Esophagus muscularis mucosa (tissue), 4 donors: Measurements from ENCODE around the gene BTBD7. TPM values are rescaled to one million over a fixed set of nuclear protein-coding genes. Genes with fewer than 3 reads are reported as not detected.

ENCODE experiments used
- DNase-seq: peaks from one replicate; pipeline ENCODE4 v3.0.0-alpha.2; 2017; ENCODE audit errors: extremely low spot score
- H3K27ac ChIP-seq, 4 donors: fragments of 200-600 bp; sonication (generic); replicated peaks in 1 of 4; 1 replicate in 3 of 4; 2 replicates in 1 of 4; pipeline ENCODE4 v1.5.1; 2016 to 2019; ENCODE audit warnings: mild to moderate bottlenecking in 1 of 4
- H3K27me3 ChIP-seq, 4 donors: fragments of 200-600 bp; sonication (generic); one replicate each; pipeline versions ENCODE4 v1.5.1 to v1.6.0; 2016 to 2019
- H3K36me3 ChIP-seq, 4 donors: fragments of 200-600 bp; sonication (generic); one replicate each; pipeline ENCODE4 v1.5.1; 2016 to 2019
- H3K4me1 ChIP-seq, 4 donors: fragments of 200-600 bp; sonication (generic); one replicate each; pipeline ENCODE4 v1.5.1; 2016 to 2019
- H3K4me3 ChIP-seq, 4 donors: fragments of 200-600 bp; sonication (generic); 1 replicate in 2 of 4; 2 replicates in 2 of 4; pipeline ENCODE4 v1.5.1; 2016 to 2019; ENCODE audit warnings: mild to moderate bottlenecking in 4 of 4, moderate library complexity in 1 of 4
- H3K9me3 ChIP-seq, 4 donors: fragments of 200-600 bp; sonication (generic); 1 replicate in 3 of 4; 2 replicates in 1 of 4; pipeline ENCODE4 v1.5.1; 2016 to 2019
- EP300 ChIP-seq: sonication (generic); formaldehyde crosslinking; IDR thresholded peaks from one replicate; pipeline ENCODE4 v1.6.1; 2017; ENCODE audit warnings: antibody characterized with exemption
- POLR2A ChIP-seq: fragments of 450-650 bp; IDR thresholded peaks from one replicate; pipeline ENCODE4 v1.6.1; 2017; ENCODE audit warnings: antibody characterized with exemption, moderate library complexity, mild to moderate bottlenecking, low read depth
- POLR2AphosphoS5 ChIP-seq, 2 donors: sonication (generic); formaldehyde crosslinking; IDR thresholded peaks; one replicate each; pipeline ENCODE4 v1.6.1; 2017; ENCODE audit warnings: antibody characterized with exemption in 2 of 2
- WGBS: methylation state at CpG from one replicate; pipeline ENCODE4 v1.1.5; 2018; 5-methylcytosine and 5-hydroxymethylcytosine counted together
- intact Hi-C: fragments of 100-400 bp; cut with DNase I; formaldehyde crosslinking; loops from one replicate; pipeline ENCODE4 v1.15.1; 2023
- total RNA-seq, 4 donors: library from RNA; depleted of rRNA; stranded (reverse); fragments of >200 nt; gene quantifications; one replicate each; pipeline versions ENCODE4 v1.1.0 to v1.2.1, GENCODE V29; 2016
- TF ChIP-seq, protein P1 (sequence below), 3 experiments: fragments of 200-600 bp in 2 of 3; fragments of 450-650 bp in 1 of 3; sonication (generic) in 2 of 3; IDR thresholded peaks; one replicate each; pipeline ENCODE4 v1.5.1; 2017 to 2019; ENCODE audit warnings: antibody characterized with exemption in 3 of 3, mild to moderate bottlenecking in 2 of 3, moderate library complexity in 1 of 3

Gene BTBD7
- total RNA-seq, 4 donors from 2014 or later: 28.8 to 35.7 (median 30.1) TPM

DNA sequence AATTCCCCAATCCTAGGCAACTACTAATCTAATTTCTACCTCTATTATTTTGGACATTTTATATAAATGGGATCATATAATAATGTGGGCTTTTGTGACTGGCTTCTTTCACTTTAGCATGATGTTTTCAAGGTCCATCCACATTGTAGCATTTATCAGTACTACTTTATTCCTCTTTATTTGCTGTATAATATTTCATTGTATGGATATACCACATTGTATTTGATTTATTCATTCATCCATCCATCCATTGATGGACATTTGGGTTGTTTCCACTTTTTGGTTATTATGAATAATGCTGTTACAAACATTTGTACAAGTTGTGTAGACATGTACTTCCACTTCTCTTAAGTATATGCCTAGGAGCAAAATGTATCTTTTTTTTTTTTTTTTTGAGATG lies 17.3 kb downstream of the BTBD7 start:
- TF ChIP-seq EP300: no peak
- TF ChIP-seq POLR2AphosphoS5 (IDR thresholded peaks at IDR 0.05): no peak
- TF ChIP-seq, protein P1, sequence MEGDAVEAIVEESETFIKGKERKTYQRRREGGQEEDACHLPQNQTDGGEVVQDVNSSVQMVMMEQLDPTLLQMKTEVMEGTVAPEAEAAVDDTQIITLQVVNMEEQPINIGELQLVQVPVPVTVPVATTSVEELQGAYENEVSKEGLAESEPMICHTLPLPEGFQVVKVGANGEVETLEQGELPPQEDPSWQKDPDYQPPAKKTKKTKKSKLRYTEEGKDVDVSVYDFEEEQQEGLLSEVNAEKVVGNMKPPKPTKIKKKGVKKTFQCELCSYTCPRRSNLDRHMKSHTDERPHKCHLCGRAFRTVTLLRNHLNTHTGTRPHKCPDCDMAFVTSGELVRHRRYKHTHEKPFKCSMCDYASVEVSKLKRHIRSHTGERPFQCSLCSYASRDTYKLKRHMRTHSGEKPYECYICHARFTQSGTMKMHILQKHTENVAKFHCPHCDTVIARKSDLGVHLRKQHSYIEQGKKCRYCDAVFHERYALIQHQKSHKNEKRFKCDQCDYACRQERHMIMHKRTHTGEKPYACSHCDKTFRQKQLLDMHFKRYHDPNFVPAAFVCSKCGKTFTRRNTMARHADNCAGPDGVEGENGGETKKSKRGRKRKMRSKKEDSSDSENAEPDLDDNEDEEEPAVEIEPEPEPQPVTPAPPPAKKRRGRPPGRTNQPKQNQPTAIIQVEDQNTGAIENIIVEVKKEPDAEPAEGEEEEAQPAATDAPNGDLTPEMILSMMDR (IDR thresholded peaks at IDR 0.05): no peak
- TF ChIP-seq POLR2A: no peak
- intact Hi-C loops: no loop called here
- Histone ChIP-seq H3K4me3 (no peak overlapping the region), H3K36me3 (no peaks in the 10 kb centered on the region), H3K27ac (no peak overlapping the region), H3K4me1 (peaks cover 14 to 53% (median 50%) of the 10 kb centered on the region in 4 donors), H3K27me3 (no peaks in the 10 kb centered on the region), H3K9me3 (no peaks in the 10 kb centered on the region)
- DNase-seq: no peak

DNA sequence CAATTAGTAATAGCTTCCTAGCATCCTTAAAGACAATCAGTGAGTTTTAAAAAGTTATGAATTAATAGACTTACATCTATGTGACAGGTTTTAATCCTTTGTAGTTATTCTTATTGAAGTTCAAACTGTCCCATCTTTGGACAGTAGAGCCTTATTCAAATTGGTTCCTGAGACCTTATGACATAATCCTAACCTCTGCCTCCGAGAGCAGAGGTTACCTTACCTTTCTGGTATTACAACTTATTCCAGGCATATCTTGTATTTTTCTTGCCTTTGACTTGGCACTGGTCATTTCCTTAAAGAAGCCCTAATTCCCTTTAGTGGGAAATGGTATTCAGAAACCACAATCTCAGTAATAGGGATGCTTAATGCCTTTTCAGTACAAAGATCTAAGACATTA lies 21.8 kb downstream of the BTBD7 start:
- Histone ChIP-seq H3K4me3 (no peak overlapping the region), H3K27me3 (no peaks in the 10 kb centered on the region), H3K36me3 (no peaks in the 10 kb centered on the region), H3K4me1 (peaks cover 12 to 55% (median 25%) of the 10 kb centered on the region in 4 donors), H3K9me3 (no peaks in the 10 kb centered on the region), H3K27ac (no peak overlapping the region)
- TF ChIP-seq POLR2AphosphoS5 (IDR thresholded peaks at IDR 0.05): no peak
- TF ChIP-seq EP300: no peak
- no peak for TF ChIP-seq POLR2A
- TF ChIP-seq, protein P1 (IDR thresholded peaks at IDR 0.05): no peak
- no peak for DNase-seq
- WGBS: 89% methylated on average over 1 of the region's 1 CpG
- intact Hi-C loops: no loop called here

DNA sequence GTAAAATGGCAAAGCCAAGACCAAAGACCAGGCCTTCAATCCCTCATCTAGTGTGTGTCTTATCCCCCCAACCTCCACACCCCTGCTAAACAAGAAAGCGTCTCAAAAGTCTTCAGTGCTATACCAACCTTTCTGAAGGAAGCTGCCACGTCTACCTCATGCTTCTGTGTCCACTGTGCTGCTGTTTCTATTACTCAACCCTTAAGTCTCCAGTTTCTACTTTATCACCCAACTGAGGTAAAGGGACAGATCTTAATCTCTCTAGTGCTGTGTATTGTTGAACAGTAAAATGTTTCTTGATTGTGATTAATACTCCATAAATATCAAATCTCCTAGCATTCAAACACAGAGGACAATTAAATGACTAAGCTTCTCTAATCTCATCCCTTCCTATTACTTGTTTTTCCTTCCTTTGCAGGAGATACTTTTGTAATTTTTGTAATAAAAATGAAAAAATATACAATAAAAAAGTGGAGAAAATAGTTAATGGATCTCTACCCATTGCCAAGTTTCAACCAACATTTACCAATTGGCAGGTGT lies 23.3 kb downstream of the BTBD7 start:
- H3K4me1 ChIP-seq: peaks cover 12 to 70% (median 34%) of the 10 kb centered on the region in 4 donors
- 91% methylated on average over 2 of the region's 2 CpGs for WGBS
- no peak overlapping the region for H3K4me3 ChIP-seq
- no peak overlapping the region for H3K27ac ChIP-seq
- H3K9me3 ChIP-seq: no peaks in the 10 kb centered on the region
- no peaks in the 10 kb centered on the region for H3K27me3 ChIP-seq
- H3K36me3 ChIP-seq: no peaks in the 10 kb centered on the region
- no peak for TF ChIP-seq POLR2A
- no peak for TF ChIP-seq EP300
- TF ChIP-seq, protein P1 (IDR thresholded peaks at IDR 0.05): no peak
- no peak for TF ChIP-seq POLR2AphosphoS5 (IDR thresholded peaks at IDR 0.05)
- intact Hi-C loops: no loop called here
- no peak for DNase-seq

DNA sequence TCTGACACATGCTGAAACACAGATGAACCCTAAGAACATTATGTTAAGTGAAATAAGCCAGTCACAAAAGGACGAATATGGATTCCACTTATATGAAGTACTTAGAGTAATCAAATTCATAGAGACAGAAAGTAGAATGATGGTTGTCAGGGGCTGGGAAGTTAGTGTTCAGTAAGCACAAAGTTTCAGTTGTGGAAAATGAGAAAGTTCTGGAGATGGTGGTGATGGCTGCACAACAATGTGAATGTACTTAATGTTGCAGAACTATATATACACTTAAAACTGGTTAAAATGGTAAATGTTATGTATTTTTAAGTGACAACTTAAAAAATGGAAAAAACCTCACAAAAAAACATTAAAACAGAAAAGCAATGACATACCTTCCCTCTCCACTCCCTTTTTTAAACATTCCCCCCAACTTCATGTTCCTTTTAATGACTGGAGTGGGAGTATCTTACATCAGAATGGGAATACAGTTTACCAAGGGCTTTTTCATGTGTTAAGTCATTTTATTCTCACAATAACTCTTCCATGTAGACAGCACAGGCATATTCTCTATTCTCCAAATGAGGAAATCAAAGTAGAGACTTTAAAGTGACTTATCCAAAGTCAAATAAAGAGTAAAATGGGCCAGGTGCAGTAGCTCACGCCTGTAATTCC lies 24.0 kb downstream of the BTBD7 start:
- Histone ChIP-seq H3K27me3 (no peaks in the 10 kb centered on the region), H3K36me3 (no peaks in the 10 kb centered on the region), H3K4me1 (peaks cover 14 to 77% (median 40%) of the 10 kb centered on the region in 4 donors), H3K9me3 (no peaks in the 10 kb centered on the region), H3K27ac (no peak overlapping the region), H3K4me3 (no peak overlapping the region)
- DNase-seq: no peak
- WGBS: 83% methylated on average over 2 of the region's 2 CpGs
- TF ChIP-seq POLR2A: no peak
- intact Hi-C loops: no loop called here

DNA sequence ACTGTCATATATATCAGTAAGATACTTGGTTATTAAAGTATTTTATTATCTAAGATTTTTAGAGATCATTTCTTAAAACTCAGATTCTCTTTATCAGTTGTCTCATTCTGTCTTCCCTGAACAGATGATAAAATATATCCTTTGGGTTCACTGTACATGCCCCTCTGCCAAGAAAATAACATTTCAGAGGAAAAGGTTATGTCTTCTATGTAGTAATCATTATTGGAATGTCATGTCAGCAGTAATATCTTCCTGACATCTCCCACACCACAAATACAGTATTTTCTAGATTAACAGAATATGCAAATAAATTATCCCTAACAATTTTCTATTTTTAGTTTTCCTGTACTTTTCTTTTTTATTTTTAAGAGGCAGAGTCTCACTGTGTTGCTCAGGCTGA lies 26.0 kb downstream of the BTBD7 start:
- Histone ChIP-seq H3K4me1 (peaks cover 14 to 82% (median 36%) of the 10 kb centered on the region in 4 donors), H3K9me3 (no peaks in the 10 kb centered on the region), H3K27ac (no peak overlapping the region), H3K36me3 (no peaks in the 10 kb centered on the region), H3K27me3 (no peaks in the 10 kb centered on the region), H3K4me3 (no peak overlapping the region)
- DNase-seq: no peak
- intact Hi-C loops: no loop called here
- TF ChIP-seq EP300 (no peak), POLR2A (no peak), POLR2AphosphoS5 (IDR thresholded peaks at IDR 0.05) (no peak)
- TF ChIP-seq, protein P1 (IDR thresholded peaks at IDR 0.05): no peak
